ENCODE data around the gene KLK8. TPM values are rescaled to one million over a fixed set of nuclear protein-coding genes. Genes with fewer than 3 reads are reported as not detected.

Gene KLK8
- total and polyA plus RNA-seq, 4 experiments from 2014 or later = not detected

GRCh38 chr19:51007488-51007887 is 6.1 kb upstream of the KLK8 start:
- DNase-seq = no peak
- Mint-ChIP-seq H3K36me3 (no peaks in the 10 kb centered on the region), H3K27ac (no peak overlapping the region), H3K27me3 (peaks cover 15 to 22% of the 10 kb centered on the region in 2 donors), H3K4me1 (no peaks in the 10 kb centered on the region), H3K4me3 (no peak overlapping the region), H3K9me3 (peaks cover 0 to 3% (median 0%) of the 10 kb centered on the region in 8 donors)
- no peaks in the 10 kb centered on the region for H3K36me3 ChIP-seq (ENCODE audit: insufficient read depth, low read length)
- peaks cover 3% of the 10 kb centered on the region for H3K27me3 ChIP-seq (ENCODE audit: insufficient read depth, low read length)
- ChIA-PET CTCF (ENCODE audit: partially characterized antibody) (interaction anchor here (0.7 kb wide), 1 partner anchor 138 kb away, joined by 3 read pairs; no protein-coding TSS in a partner anchor), POLR2A (ENCODE audit: partially characterized antibody) (no interaction called here)
- H3K4me1 ChIP-seq (ENCODE audit: insufficient read depth, low read length) = no peaks in the 10 kb centered on the region
- intact Hi-C loops (cut with micrococcal nuclease) = no loop called here
- no peak overlapping the region for H3K4me3 ChIP-seq (ENCODE audit: low read length in 2 of 2)
- no peaks in the 10 kb centered on the region for H3K9me3 ChIP-seq (ENCODE audit: control insufficient read depth in 1 of 2, low read length in 2 of 2)
- H3K27ac ChIP-seq (ENCODE audit: low read depth, low read length) = no peak overlapping the region

GRCh38 chr19:51006406-51006805 is 5.0 kb upstream of the KLK8 start:
- ChIA-PET POLR2A (ENCODE audit: partially characterized antibody) (no interaction called here), CTCF (ENCODE audit: partially characterized antibody) (no interaction called here)
- H3K27me3 Mint-ChIP-seq = peaks cover 15 to 21% of the 10 kb centered on the region in 2 donors
- no peaks in the 10 kb centered on the region for H3K36me3 Mint-ChIP-seq
- DNase-seq = no peak
- H3K4me1 ChIP-seq (ENCODE audit: insufficient read depth, low read length) = no peaks in the 10 kb centered on the region
- H3K4me1 Mint-ChIP-seq = no peaks in the 10 kb centered on the region
- no peaks in the 10 kb centered on the region for H3K9me3 ChIP-seq (ENCODE audit: control insufficient read depth in 1 of 2, low read length in 2 of 2)
- no peak overlapping the region for H3K27ac ChIP-seq (ENCODE audit: low read depth, low read length)
- no peak overlapping the region for H3K4me3 ChIP-seq (ENCODE audit: low read length in 2 of 2)
- no peaks in the 10 kb centered on the region for H3K36me3 ChIP-seq (ENCODE audit: insufficient read depth, low read length)
- H3K27ac Mint-ChIP-seq = no peak overlapping the region
- no peak overlapping the region for H3K4me3 Mint-ChIP-seq
- H3K9me3 Mint-ChIP-seq = peaks cover 0 to 3% (median 0%) of the 10 kb centered on the region in 8 donors
- H3K27me3 ChIP-seq (ENCODE audit: insufficient read depth, low read length) = no peaks in the 10 kb centered on the region
- intact Hi-C loops (cut with micrococcal nuclease) = no loop called here

GRCh38 chr19:51005248-51005647 is 3.8 kb upstream of the KLK8 start:
- Mint-ChIP-seq H3K36me3 (no peaks in the 10 kb centered on the region), H3K9me3 (no peaks in the 10 kb centered on the region), H3K27ac (no peak overlapping the region), H3K27me3 (peaks cover 20% of the 10 kb centered on the region in 2 donors), H3K4me3 (no peak overlapping the region), H3K4me1 (no peaks in the 10 kb centered on the region)
- no peaks in the 10 kb centered on the region for H3K4me1 ChIP-seq (ENCODE audit: insufficient read depth, low read length)
- ChIA-PET POLR2A (ENCODE audit: partially characterized antibody) (no interaction called here), CTCF (ENCODE audit: partially characterized antibody) (no interaction called here)
- no peak for DNase-seq
- H3K27ac ChIP-seq (ENCODE audit: low read depth, low read length) = no peak overlapping the region
- no peaks in the 10 kb centered on the region for H3K36me3 ChIP-seq (ENCODE audit: insufficient read depth, low read length)
- H3K4me3 ChIP-seq (ENCODE audit: low read length in 2 of 2) = no peak overlapping the region
- no peaks in the 10 kb centered on the region for H3K9me3 ChIP-seq (ENCODE audit: control insufficient read depth in 1 of 2, low read length in 2 of 2)
- intact Hi-C loops (cut with micrococcal nuclease) = no loop called here
- H3K27me3 ChIP-seq (ENCODE audit: insufficient read depth, low read length) = no peaks in the 10 kb centered on the region

GRCh38 chr19:51003316-51003715 is 1.9 kb upstream of the KLK8 start:
- DNase-seq = no peak
- H3K4me1 Mint-ChIP-seq = no peaks in the 10 kb centered on the region
- H3K4me1 ChIP-seq (ENCODE audit: insufficient read depth, low read length) = no peaks in the 10 kb centered on the region
- H3K27me3 ChIP-seq (ENCODE audit: insufficient read depth, low read length) = no peaks in the 10 kb centered on the region
- H3K4me3 Mint-ChIP-seq = no peak overlapping the region
- H3K9me3 Mint-ChIP-seq = no peaks in the 10 kb centered on the region
- H3K4me3 ChIP-seq (ENCODE audit: low read length in 2 of 2) = no peak overlapping the region
- no peaks in the 10 kb centered on the region for H3K9me3 ChIP-seq (ENCODE audit: control insufficient read depth in 1 of 2, low read length in 2 of 2)
- no peak overlapping the region for H3K27ac ChIP-seq (ENCODE audit: low read depth, low read length)
- POLR2A ChIA-PET (ENCODE audit: partially characterized antibody) = no interaction called here
- H3K36me3 Mint-ChIP-seq = no peaks in the 10 kb centered on the region
- peaks cover 15 to 19% of the 10 kb centered on the region in 2 donors for H3K27me3 Mint-ChIP-seq
- CTCF ChIA-PET (ENCODE audit: partially characterized antibody) = no interaction called here
- intact Hi-C loops (cut with micrococcal nuclease) = no loop called here
- no peak overlapping the region for H3K27ac Mint-ChIP-seq
- H3K36me3 ChIP-seq (ENCODE audit: insufficient read depth, low read length) = no peaks in the 10 kb centered on the region

- Histone ChIP-seq H3K27ac (ENCODE audit: low read depth, low read length) (no peak overlapping the region), H3K36me3 (ENCODE audit: insufficient read depth, low read length) (no peaks in the 10 kb centered on the region), H3K4me1 (ENCODE audit: insufficient read depth, low read length) (no peaks in the 10 kb centered on the region), H3K27me3 (ENCODE audit: insufficient read depth, low read length) (no peaks in the 10 kb centered on the region), H3K9me3 (ENCODE audit: control insufficient read depth in 1 of 2, low read length in 2 of 2) (no peaks in the 10 kb centered on the region), H3K4me3 (ENCODE audit: low read length in 2 of 2) (no peak overlapping the region)
- DNase-seq = no peak
- Mint-ChIP-seq H3K9me3 (no peaks in the 10 kb centered on the region), H3K4me3 (peak overlapping the region in 1 of 8 donors; percentile 26), H3K27ac (no peak overlapping the region), H3K36me3 (no peaks in the 10 kb centered on the region), H3K27me3 (peaks cover 15 to 24% of the 10 kb centered on the region in 2 donors), H3K4me1 (no peaks in the 10 kb centered on the region)
- ChIA-PET CTCF (ENCODE audit: partially characterized antibody) (interaction anchor here (0.6 kb wide), 1 partner anchor 9 kb away, joined by 3 read pairs; no protein-coding TSS in a partner anchor), POLR2A (ENCODE audit: partially characterized antibody) (no interaction called here)
- intact Hi-C loops (cut with micrococcal nuclease) = no loop called here
Observed at GRCh38 chr19:51002542-51003311, 1.3 kb upstream of the KLK8 start.

DNA sequence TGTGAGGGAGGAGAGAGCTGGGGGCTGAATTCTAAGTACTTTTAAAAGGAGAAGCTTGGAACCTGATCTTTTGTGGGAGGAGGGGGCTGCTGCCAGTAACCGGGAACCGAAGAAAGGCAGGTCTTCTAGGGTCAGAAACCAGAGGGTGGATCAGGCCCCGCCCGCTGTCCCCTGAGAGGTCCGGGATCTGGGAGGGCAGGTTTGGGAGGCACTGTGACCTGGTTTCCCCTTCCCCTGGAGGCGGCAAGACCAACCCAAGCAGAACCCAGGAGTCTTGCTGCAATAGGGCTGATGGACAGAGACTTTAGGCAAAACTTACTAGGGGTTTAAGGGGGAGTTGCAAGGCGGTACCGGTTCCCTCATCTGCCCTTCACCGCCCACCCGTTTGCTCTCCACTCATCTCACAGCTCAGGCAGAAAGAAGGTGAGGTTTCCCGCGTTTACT is 707 bp upstream of the KLK8 start:
- ChIA-PET CTCF (ENCODE audit: partially characterized antibody) (interaction anchor here (0.6 kb wide), 1 partner anchor 10 kb away, joined by 3 read pairs; no protein-coding TSS in a partner anchor), POLR2A (ENCODE audit: partially characterized antibody) (no interaction called here)
- H3K27ac Mint-ChIP-seq = no peak overlapping the region
- H3K4me1 ChIP-seq (ENCODE audit: insufficient read depth, low read length) = no peaks in the 10 kb centered on the region
- no peak overlapping the region for H3K4me3 Mint-ChIP-seq
- no peaks in the 10 kb centered on the region for H3K9me3 ChIP-seq (ENCODE audit: control insufficient read depth in 1 of 2, low read length in 2 of 2)
- no peak overlapping the region for H3K27ac ChIP-seq (ENCODE audit: low read depth, low read length)
- H3K36me3 ChIP-seq (ENCODE audit: insufficient read depth, low read length) = no peaks in the 10 kb centered on the region
- no peaks in the 10 kb centered on the region for H3K27me3 ChIP-seq (ENCODE audit: insufficient read depth, low read length)
- H3K4me3 ChIP-seq (ENCODE audit: low read length in 2 of 2) = no peak overlapping the region
- H3K4me1 Mint-ChIP-seq = no peaks in the 10 kb centered on the region
- H3K36me3 Mint-ChIP-seq = no peaks in the 10 kb centered on the region
- H3K9me3 Mint-ChIP-seq = no peaks in the 10 kb centered on the region
- DNase-seq = no peak
- H3K27me3 Mint-ChIP-seq = peaks cover 15 to 24% of the 10 kb centered on the region in 2 donors
- intact Hi-C loops (cut with micrococcal nuclease) = no loop called here

GRCh38 chr19:51000981-51001380 is 423 bp downstream of the KLK8 start:
- Histone ChIP-seq H3K27ac (ENCODE audit: low read depth, low read length) (no peak overlapping the region), H3K36me3 (ENCODE audit: insufficient read depth, low read length) (no peaks in the 10 kb centered on the region), H3K4me3 (ENCODE audit: low read length in 2 of 2) (no peak overlapping the region), H3K9me3 (ENCODE audit: control insufficient read depth in 1 of 2, low read length in 2 of 2) (no peaks in the 10 kb centered on the region), H3K4me1 (ENCODE audit: insufficient read depth, low read length) (no peaks in the 10 kb centered on the region), H3K27me3 (ENCODE audit: insufficient read depth, low read length) (no peaks in the 10 kb centered on the region)
- no peaks in the 10 kb centered on the region for H3K9me3 Mint-ChIP-seq
- H3K36me3 Mint-ChIP-seq = no peaks in the 10 kb centered on the region
- ChIA-PET POLR2A (ENCODE audit: partially characterized antibody) (no interaction called here), CTCF (ENCODE audit: partially characterized antibody) (no interaction called here)
- DNase-seq = no peak
- no peak overlapping the region for H3K4me3 Mint-ChIP-seq
- H3K27ac Mint-ChIP-seq = no peak overlapping the region
- no peaks in the 10 kb centered on the region for H3K4me1 Mint-ChIP-seq
- peaks cover 15 to 25% of the 10 kb centered on the region in 2 donors for H3K27me3 Mint-ChIP-seq
- intact Hi-C loops (cut with micrococcal nuclease) = no loop called here

Measured in CD4-positive, alpha-beta memory T cell (primary cell).